HG02885 (cell line): ENCODE results near the gene SMYD1.
"Not testable (repeated sequence)": the region's sequence is repeated elsewhere in the genome, so short reads cannot be mapped to it uniquely, and the experiment has no call there.

Source experiments
- ATAC-seq: cut with Tn5 transposase; IDR thresholded peaks from one replicate; pipeline ENCODE4 v1.9.1; 2021; ENCODE audit warnings: mild to moderate bottlenecking; ENCODE audit not compliant: unreplicated experiment, poor library complexity

SMYD1 gene

GRCh38 chr2:88067598-88067997 lies at the start of gene SMYD1:
TSS of gene SMYD1 (plus strand) at chr2:88067825. CDS start at chr2:88067865, 40 bp downstream.
- no peak for ATAC-seq

- not testable (repeated sequence) for ATAC-seq
These were observed 49.4 kb upstream of the SMYD1 start for GRCh38 chr2:88018077-88018805.

- ATAC-seq = no peak
These were observed 48.7 kb upstream of the SMYD1 start for GRCh38 chr2:88018909-88019308.

GRCh38 chr2:88019985-88020384 lies 47.6 kb upstream of the SMYD1 start:
- no peak for ATAC-seq

GRCh38 chr2:88022669-88022921 lies 45.0 kb upstream of the SMYD1 start:
- no peak for ATAC-seq

GRCh38 chr2:88024509-88024908 lies 43.1 kb upstream of the SMYD1 start:
- no peak for ATAC-seq

- no peak for ATAC-seq
These were observed 39.8 kb upstream of the SMYD1 start for GRCh38 chr2:88027697-88028389.

GRCh38 chr2:88028931-88029330 lies 38.7 kb upstream of the SMYD1 start:
- no peak for ATAC-seq

GRCh38 chr2:88032070-88032702 lies 35.4 kb upstream of the SMYD1 start:
- ATAC-seq = no peak

- no peak for ATAC-seq
These were observed 31.4 kb upstream of the SMYD1 start for GRCh38 chr2:88036182-88036581.

GRCh38 chr2:88036606-88037005 lies 31.0 kb upstream of the SMYD1 start:
- no peak for ATAC-seq

GRCh38 chr2:88038263-88039105 lies 29.1 kb upstream of the SMYD1 start:
- ATAC-seq = no peak

GRCh38 chr2:88042476-88042875 lies 25.1 kb upstream of the SMYD1 start:
- ATAC-seq = no peak

- not testable (repeated sequence) for ATAC-seq
These were observed 22.1 kb upstream of the SMYD1 start for GRCh38 chr2:88045561-88045960.

GRCh38 chr2:88048541-88048940 lies 19.1 kb upstream of the SMYD1 start:
- no peak for ATAC-seq

GRCh38 chr2:88049622-88050021 lies 18.0 kb upstream of the SMYD1 start:
- no peak for ATAC-seq

- no peak for ATAC-seq
These were observed 15.8 kb upstream of the SMYD1 start for GRCh38 chr2:88051792-88052191.

GRCh38 chr2:88053296-88053695 lies 14.3 kb upstream of the SMYD1 start:
- ATAC-seq = no peak

GRCh38 chr2:88053934-88054781 lies 13.5 kb upstream of the SMYD1 start:
- no peak for ATAC-seq

- ATAC-seq = no peak
These were observed 12.7 kb upstream of the SMYD1 start for GRCh38 chr2:88054782-88055370.
